NCI-H2029 (cell line): ENCODE data around the gene S100A5.

ENCODE experiments used
- DNase-seq: peaks from one replicate; lab custom pipeline; 2025; lab: John Stamatoyannopoulos, UW

The S100A5 gene

DNA sequence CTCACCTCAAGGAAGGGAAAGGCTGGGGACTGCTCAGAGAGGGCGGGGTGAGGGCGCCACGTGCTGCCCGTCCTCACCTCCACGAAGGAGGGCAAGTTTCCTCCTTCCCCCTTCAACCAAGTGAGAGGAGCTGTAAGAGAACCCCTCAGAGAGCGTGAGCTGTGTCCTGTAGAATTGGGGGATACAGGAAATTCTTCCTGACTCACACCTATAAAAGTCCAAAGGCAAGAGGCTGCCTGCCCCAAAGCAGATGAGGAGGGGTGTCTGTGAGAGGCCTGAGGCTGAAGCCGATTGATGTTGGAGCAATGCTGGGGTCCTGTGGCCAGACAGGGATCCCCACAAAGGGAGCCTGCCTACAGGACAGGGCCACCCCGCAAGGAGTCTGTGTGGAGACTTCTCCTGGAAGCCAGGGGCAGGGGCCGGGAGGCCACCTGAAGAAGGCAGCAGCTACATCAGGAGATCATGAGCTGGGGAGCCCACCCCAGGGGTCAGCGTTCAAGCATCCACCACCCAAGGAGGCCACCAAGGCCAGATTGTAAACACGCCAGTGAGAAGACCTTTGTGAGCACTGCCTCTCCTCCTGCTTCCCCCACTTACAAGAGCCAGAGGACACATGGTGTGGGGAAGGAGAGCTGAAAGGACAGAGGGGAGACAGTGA, 32.7 kb downstream of the S100A5 start:
- DNase-seq = no peak

DNA sequence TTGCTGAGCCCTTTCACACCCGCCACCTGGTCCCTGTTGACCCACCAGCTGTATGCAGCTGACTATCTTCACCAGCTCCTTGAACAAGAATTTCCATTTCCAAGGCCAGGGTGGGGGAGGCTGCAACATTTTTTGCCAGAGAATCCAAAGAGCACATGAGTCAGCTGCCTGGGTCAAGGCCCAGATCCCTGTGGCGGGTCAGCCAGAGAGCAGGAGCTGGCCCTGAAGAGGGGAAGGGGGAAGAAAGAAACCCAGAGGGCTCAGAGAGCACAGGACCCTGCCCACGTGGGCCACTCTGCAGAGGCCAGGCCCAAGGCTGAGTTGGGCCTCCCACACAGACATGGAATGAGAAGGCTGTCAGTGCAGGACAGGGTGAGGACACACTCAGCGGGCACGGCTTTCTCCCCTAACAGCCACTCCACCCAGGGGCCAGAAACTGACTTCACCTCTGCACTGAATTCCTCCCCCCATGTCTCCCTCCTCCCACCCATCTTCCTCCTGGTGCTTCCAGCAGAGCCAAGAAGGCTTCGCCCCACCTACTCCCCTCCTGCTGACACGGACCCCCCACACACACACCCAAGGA, 33.8 kb downstream of the S100A5 start:
- DNase-seq = no peak

DNA sequence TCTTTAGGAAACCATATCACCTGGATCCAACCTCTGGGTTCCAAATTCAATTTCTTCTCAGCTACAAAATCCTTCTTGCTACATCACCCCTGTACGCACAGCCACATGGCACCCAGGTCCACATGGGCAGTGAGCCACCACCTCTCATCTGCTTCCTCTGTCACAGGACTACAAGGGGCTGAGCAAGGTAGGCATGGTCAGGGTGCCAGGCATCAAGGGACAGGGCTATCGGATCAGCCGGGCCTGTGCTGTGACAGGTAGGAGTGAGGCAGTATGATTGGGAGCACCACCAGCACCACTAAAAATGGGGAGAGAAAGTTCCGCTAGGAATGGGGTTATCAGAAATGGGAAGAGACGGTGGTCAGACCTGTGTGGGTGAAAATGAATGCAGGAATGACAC, 34.3 kb downstream of the S100A5 start:
- no peak for DNase-seq

DNA sequence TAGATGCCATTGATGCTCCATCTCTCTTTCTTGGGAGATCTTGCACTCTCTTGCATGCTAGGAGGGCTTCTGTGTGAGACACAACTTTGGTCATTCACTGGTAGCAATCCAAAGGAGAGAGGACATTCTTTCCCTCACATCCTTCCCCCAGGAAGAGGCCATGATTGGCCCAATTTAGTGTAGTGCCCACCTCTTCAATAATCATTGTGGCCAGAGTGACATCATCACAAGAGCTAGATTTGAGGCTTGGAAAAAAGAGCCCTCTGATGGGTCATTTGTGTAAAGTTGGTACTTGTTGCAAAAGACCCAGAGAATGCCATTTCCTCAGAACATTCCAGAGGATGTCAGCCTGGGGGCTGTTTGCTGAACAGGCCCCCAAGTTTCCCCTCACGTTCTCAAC, 35.2 kb downstream of the S100A5 start:
- no peak for DNase-seq

DNA sequence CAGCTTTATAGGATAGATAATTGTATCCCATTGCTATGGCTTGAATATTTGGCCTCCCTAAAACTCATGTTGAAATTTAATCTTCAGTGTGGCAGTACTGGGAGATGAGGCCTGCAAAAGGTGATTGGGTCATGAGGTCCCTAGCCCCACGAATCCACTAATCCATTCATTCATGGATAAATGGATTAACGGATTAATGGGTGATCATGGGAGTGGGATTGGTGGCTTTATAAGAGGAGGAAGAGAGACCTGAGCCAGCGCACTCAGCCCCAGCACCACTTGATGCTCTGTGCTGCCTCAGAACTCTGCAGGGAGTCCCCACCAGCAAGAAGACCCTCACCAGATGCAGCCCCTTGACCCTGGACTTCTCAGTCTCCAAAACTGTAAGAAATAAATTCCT, 37.0 kb downstream of the S100A5 start:
- DNase-seq = no peak

DNA sequence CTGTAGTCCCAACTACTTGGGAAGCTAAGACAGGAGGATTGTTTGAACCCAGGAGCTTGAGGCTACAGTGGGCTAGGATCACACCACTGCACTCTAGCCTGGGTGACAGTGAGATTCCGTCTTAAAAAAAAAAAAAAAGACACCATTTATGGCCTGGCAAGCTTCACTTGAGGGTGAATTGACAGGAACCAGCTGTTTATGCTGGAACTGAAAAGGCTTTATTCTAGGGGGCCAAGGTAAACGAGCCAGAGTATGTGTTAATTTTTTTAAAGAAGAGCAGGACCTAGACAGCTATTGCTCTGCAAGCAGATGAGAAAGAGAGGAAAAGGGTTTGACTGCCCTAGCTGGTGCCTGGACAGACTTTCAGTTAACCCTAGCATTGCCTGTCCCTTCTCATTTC, 42.0 kb downstream of the S100A5 start:
- DNase-seq = no peak

DNA sequence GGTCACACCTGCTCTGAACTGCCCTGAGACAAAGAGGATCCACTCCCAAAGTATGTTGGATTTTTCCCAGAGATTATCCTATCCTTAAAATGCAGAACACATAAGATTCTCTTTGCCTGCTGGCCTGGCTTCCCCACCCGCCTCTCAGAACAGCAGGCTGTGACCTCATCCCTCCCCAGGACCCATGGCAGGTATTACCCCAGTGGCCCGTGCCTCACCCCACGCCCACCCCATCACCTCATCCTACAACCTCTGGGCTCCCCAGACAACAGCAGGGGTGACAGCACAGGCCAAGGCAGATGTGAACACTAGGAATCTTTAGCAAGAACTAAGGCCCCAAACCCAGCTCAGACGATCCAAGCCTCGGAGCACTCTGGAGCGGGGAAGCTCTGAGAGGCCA, 45.2 kb downstream of the S100A5 start:
- no peak for DNase-seq

DNA sequence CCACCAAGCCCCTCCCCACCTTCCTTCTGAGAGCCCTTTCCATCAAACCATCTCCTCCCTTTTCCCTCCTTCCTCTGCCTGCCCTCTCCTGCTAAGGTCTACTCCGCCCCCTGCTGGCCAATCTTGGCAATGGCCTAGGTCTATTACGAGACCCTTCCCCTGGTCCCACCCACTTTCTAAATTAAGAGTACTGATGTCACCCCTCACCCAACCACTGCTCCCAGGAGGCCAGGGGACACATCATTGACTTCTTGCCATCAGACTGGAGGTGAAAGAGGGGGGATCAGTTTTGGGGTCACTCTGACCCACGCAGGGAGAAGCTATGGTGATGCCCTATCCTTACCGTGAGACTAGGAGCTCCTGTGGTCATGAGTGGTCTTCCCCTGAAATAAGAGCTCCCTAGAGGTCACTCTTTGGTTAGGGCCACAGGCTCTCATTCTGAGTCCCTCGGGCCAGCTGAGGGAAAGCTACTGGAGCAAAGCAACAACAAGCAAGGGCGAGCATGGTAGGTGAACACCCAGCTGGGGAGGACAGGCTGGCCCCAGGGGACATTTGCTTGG, 45.7 kb downstream of the S100A5 start:
- DNase-seq = peak; percentile 74

DNA sequence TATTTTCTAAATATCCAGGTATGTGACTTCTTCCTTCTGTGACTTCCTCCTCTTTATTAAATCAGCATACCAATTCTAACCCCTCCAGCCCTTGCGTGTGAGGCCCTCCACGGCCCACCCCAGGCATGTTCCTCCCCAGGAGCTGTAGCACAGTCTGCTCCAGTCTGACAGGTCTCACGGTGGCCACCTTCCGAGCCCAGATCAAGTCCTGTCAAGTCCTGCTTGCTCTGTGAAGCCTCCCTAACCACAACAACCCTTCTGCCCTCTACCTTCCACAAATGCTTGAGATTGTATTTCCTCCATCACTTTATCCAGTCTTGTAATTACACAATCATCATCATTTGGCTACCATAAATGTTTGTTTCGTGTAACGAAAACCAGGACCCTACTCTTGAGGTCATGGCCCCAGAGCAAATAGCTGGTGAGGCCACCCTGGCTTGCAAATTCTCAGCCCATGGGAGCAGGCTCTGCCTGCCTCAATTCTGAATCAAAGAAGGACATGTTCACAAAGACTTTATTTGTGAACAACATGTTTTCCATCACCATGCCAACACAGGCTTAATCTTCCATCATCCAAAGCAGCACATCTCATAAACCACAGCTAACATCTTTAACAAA, 47.3 kb downstream of the S100A5 start:
- DNase-seq = no peak

DNA sequence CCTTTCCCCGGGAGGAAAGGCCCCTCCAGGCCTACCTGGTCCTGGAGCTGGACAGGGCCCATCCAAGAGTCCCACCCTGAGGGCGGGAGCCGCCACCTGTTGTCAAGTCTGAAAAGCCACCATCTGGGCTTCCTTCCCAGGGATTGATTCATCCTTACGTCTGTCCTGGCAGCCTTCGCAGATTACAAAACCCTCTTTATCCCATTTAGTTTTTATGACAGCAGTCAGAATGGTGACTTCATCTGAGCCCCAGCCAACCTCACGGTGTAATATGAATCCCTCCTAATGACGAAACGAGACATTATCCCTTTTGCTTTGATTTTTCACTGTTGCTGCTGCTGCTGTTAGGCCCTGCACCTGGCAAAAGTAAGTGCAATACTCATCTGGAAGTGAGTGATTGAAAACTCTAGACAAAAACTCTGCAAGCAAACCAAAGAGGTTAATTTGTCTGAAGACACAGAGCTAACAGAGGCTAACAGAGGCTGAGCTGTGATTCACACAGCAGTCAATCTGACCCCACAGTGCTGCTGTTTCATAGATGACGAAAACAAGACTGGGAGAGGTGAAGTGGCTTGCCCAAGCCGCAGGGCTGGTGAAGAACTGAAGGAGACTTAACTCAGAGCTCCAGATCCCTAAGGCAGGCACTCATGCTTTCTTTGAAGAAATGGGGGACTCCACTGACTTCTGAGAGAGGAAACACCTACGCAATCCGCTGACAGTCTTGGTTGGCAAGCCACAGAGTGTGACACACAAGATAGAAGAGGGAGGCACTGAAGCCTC, 50.3 kb downstream of the S100A5 start:
- DNase-seq = peak; percentile 97

DNA sequence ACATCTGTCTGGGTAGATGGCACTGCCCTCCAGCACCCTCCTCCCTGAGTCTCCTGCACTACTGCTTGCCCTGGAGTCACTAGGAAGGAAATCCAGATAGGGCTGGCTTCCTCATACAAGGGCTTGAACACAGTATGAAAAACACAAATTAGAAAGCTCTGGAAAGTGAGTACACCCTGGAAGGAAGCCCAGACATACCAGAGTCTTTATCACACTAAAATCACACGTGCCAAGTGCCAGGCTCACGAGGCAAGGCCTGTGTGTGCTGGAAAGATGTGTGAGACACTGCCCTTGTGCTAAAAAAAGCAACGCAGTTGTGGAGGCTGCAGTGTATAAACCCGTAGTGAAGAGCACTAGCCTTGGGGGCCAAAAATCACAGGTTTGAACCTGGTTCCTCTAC, 52.0 kb downstream of the S100A5 start:
- DNase-seq = no peak

DNA sequence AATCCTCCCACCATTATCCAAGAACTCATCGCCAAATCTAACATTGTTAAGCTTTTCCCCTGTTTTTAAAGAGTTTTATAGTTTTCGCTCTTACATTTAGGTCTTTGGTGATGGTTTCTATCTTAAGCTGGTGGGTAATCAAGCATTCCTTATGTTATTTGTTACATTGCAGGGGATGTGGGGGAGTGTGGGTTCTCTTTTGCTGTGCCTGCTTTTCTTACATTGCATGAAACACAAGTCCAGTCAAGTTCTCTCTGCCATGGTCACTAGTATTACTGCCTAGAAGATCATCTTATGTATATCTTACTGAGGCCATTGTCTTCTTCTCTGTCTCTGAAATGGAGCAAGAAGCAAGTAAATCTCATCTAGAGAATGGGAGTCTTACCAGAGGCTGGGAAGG, 53.0 kb downstream of the S100A5 start:
- no peak for DNase-seq
